Coronary artery (tissue), 2 donors: ENCODE data around the gene HABP4.
"Not testable (repeated sequence)": the region's sequence is repeated elsewhere in the genome, so short reads cannot be mapped to it uniquely, and the experiment has no call there.

Experiments used
- DNase-seq: peaks from one replicate; pipeline ENCODE4 v3.0.0-alpha.2; 2017; ENCODE audit warnings: low spot score
- H3K27ac ChIP-seq, 2 donors: fragments of 200-600 bp; sonication (generic); one replicate each; pipeline ENCODE4 v1.5.1; 2016 to 2019
- H3K4me3 ChIP-seq: fragments of 200-600 bp; sonication (generic); 2 replicates; pipeline ENCODE4 v1.5.1; 2016; ENCODE audit warnings: mild to moderate bottlenecking, moderate library complexity
- CTCF ChIP-seq: fragments of 200-600 bp; sonication (generic); IDR thresholded peaks from one replicate; pipeline ENCODE4 v1.5.1; 2019; ENCODE audit warnings: antibody characterized with exemption

Gene HABP4

GRCh38 chr9:96502539-96503373 is 52.8 kb downstream of the HABP4 start:
- no peak overlapping the region for H3K4me3 ChIP-seq
- DNase-seq, result no peak

GRCh38 chr9:96503374-96503748 is 53.4 kb downstream of the HABP4 start:
- peak overlapping the region in 1 of 2 donors; percentile 4 for H3K27ac ChIP-seq
- DNase-seq, H3K4me3 ChIP-seq: not testable (repeated sequence)

More at GRCh38 chr9:96502539-96503373, 52.8 kb downstream of the HABP4 start:
- TF ChIP-seq CTCF, result no peak
- H3K27ac ChIP-seq, result peak overlapping the region in 1 of 2 donors; percentile 55

GRCh38 chr9:96503918-96504317 is 53.9 kb downstream of the HABP4 start:
- DNase-seq, result no peak

GRCh38 chr9:96505316-96505991 is 55.5 kb downstream of the HABP4 start:
- DNase-seq, result no peak
- H3K27ac ChIP-seq, result peak overlapping the region; percentile 39 to 44
- no peak for TF ChIP-seq CTCF
- H3K4me3 ChIP-seq, result no peak overlapping the region

More at GRCh38 chr9:96503918-96504317, 53.9 kb downstream of the HABP4 start:
- no peak overlapping the region for H3K27ac ChIP-seq
- no peak for TF ChIP-seq CTCF
- no peak overlapping the region for H3K4me3 ChIP-seq

- no peak for DNase-seq
- TF ChIP-seq CTCF, result no peak
- H3K27ac ChIP-seq, result peak overlapping the region; percentile 69 to 77
- peak overlapping the region; percentile 18 for H3K4me3 ChIP-seq
These were observed 58.4 kb downstream of the HABP4 start for GRCh38 chr9:96508227-96508940.

- Histone ChIP-seq H3K4me3 (peak overlapping the region; percentile 18), H3K27ac (peak overlapping the region; percentile 69 to 77)
- TF ChIP-seq CTCF, result no peak
- no peak for DNase-seq
These were observed 59.1 kb downstream of the HABP4 start for GRCh38 chr9:96509026-96509425.

GRCh38 chr9:96509848-96510247 is 59.9 kb downstream of the HABP4 start:
- Histone ChIP-seq H3K4me3 (no peak overlapping the region), H3K27ac (peak overlapping the region; percentile 69 to 77)
- no peak for TF ChIP-seq CTCF
- no peak for DNase-seq
